HCT116 (cell line): ENCODE data around the gene ACSM6. TPM values are rescaled to one million over a fixed set of nuclear protein-coding genes. Genes with fewer than 3 reads are reported as not detected.

Experiments
- ATAC-seq: fragments of 200-7000 bp; cut with Tn5 transposase; 2 replicates; pipeline ENCODE4 v1.9.1; 2020; ENCODE audit warnings: mild to moderate bottlenecking, moderate library complexity
- BruUV-seq: library from RNA; stranded (reverse); fragments of 400-500 nt; replicated peaks from 2 replicates; lab custom pipeline; 2021; lab: Mats Ljungman, UMichigan
- CTCF ChIA-PET: fragments of 300-600 bp; sonication (Branson Sonifier 250); formaldehyde crosslinking; loops from one replicate; lab custom pipeline; 2021; ENCODE audit warnings: antibody characterized with exemption; lab: Charles Lee
- POLR2A ChIA-PET: fragments of 300-600, 350-600 bp; sonication (Branson Sonifier 250); formaldehyde crosslinking; loops from one replicate; lab custom pipeline; 2021; ENCODE audit warnings: antibody characterized with exemption; lab: Charles Lee
- RAD21 ChIA-PET, 2 experiments: fragments of 300-600 bp; sonication (Branson Sonifier 250); formaldehyde crosslinking; loops; one replicate each; lab custom pipeline; 2023; ENCODE audit warnings: low total read pairs in 2 of 2; ENCODE audit not compliant: uncharacterized antibody in 2 of 2, unreplicated experiment in 2 of 2, low non-redundant PET in 1 of 2; lab: Charles Lee
- DNase-seq: peaks from one replicate; pipeline ENCODE4 v3.0.0-alpha.2; 2010; ENCODE audit warnings: low read depth, low spot score
- H2AFZ ChIP-seq: fragments of 200-600 bp; shearing (Covaris generic), sonication (generic); 2 replicates; pipeline ENCODE4 v1.6.1; 2017; ENCODE audit warnings: low read depth, mixed run types, mixed read lengths, antibody characterized with exemption, low read length; ENCODE audit not compliant: poor library complexity, severe bottlenecking
- H3K27ac ChIP-seq: 2 replicates; pipeline ENCODE4 v1.5.1; 2012; ENCODE audit warnings: low read depth, low read length
- H3K27me3 ChIP-seq: fragments of 200-600 bp; sonication (generic); 2 replicates; pipeline ENCODE4 v1.6.1; 2016; ENCODE audit warnings: mixed run types, low read length, mixed read lengths; ENCODE audit not compliant: insufficient read depth
- H3K36me3 ChIP-seq, 2 experiments: fragments of 200-500 bp in 1 of 2; fragments of 200-600 bp in 1 of 2; sonication (Bioruptor generic) in 1 of 2; sonication (generic) in 1 of 2; 2 replicates each; pipeline versions ENCODE4 v1.5.1 to v1.6.1; 2014 to 2016; ENCODE audit warnings: low read length in 2 of 2, inconsistent platforms in 1 of 2, mixed read lengths in 1 of 2, mixed run types in 1 of 2; ENCODE audit not compliant: insufficient read depth in 2 of 2, control insufficient read depth in 1 of 2
- H3K4me1 ChIP-seq, 2 experiments: fragments of 200-600 bp in 1 of 2; sonication (generic) in 1 of 2; 2 replicates each; pipeline versions ENCODE4 v1.5.1 to v1.6.1; 2012 to 2017; ENCODE audit warnings: low read length in 2 of 2, inconsistent platforms in 1 of 2, mild to moderate bottlenecking in 1 of 2, mixed read lengths in 1 of 2, mixed run types in 1 of 2, moderate library complexity in 1 of 2; ENCODE audit not compliant: insufficient read depth in 2 of 2, control insufficient read depth in 1 of 2
- H3K4me2 ChIP-seq: fragments of 200-600 bp; sonication (generic); 2 replicates; pipeline ENCODE4 v1.6.1; 2017; ENCODE audit warnings: mixed run types, low read length, mixed read lengths
- H3K4me3 ChIP-seq, 2 experiments: fragments of 200-600 bp in 1 of 2; sonication (generic) in 1 of 2; replicated peaks in 1 of 2; 2 replicates each; pipeline ENCODE4 v1.5.1; 2011 to 2016; ENCODE audit warnings: low read length in 2 of 2, control low read depth in 1 of 2, low read depth in 1 of 2, mild to moderate bottlenecking in 1 of 2, mixed read lengths in 1 of 2, mixed run types in 1 of 2
- H3K79me2 ChIP-seq: fragments of 200-600 bp; sonication (generic); 2 replicates; pipeline ENCODE4 v1.6.1; 2017; ENCODE audit warnings: mild to moderate bottlenecking, mixed run types, low read length, moderate library complexity, mixed read lengths; ENCODE audit not compliant: insufficient read depth
- H3K9ac ChIP-seq: fragments of 200-600 bp; sonication (generic); 2 replicates; pipeline ENCODE4 v1.6.1; 2016; ENCODE audit warnings: low read length, mixed read lengths
- H3K9me2 ChIP-seq: fragments of 200-600 bp; sonication (generic), shearing (Covaris generic); 2 replicates; pipeline ENCODE4 v1.6.1; 2017; ENCODE audit warnings: mixed run types, mild to moderate bottlenecking, moderate library complexity; ENCODE audit not compliant: insufficient read depth
- H3K9me3 ChIP-seq, 2 experiments: fragments of 200-500 bp in 1 of 2; fragments of 200-600 bp in 1 of 2; sonication (Bioruptor generic) in 1 of 2; sonication (generic) in 1 of 2; 2 replicates each; pipeline ENCODE4 v1.6.1; 2014 to 2017; ENCODE audit warnings: low read length in 2 of 2, mixed read lengths in 2 of 2, inconsistent platforms in 1 of 2, low read depth in 1 of 2, mild to moderate bottlenecking in 1 of 2, mixed run types in 1 of 2, moderate library complexity in 1 of 2; ENCODE audit not compliant: control insufficient read depth in 1 of 2, insufficient read depth in 1 of 2
- H4K20me1 ChIP-seq: fragments of 200-600 bp; sonication (generic), shearing (Covaris generic); 2 replicates; pipeline ENCODE4 v1.6.1; 2017; ENCODE audit warnings: mixed run types, mild to moderate bottlenecking, moderate library complexity; ENCODE audit not compliant: insufficient read depth
- CBX3 ChIP-seq: IDR thresholded peaks from 2 replicates; pipeline ENCODE4 v1.6.1; 2012; ENCODE audit warnings: low read depth
- CEBPB ChIP-seq: IDR thresholded peaks from 2 replicates; pipeline ENCODE4 v1.6.1; 2012; ENCODE audit warnings: low read depth
- EGR1 ChIP-seq: IDR thresholded peaks from 2 replicates; pipeline ENCODE4 v1.6.1; 2012; ENCODE audit warnings: low read depth
- EZH2 ChIP-seq: fragments of 200-600 bp; sonication (generic); IDR thresholded peaks from 2 replicates; pipeline ENCODE4 v1.6.1; 2017; ENCODE audit warnings: antibody characterized with exemption, mixed run types
- EZH2phosphoT487 ChIP-seq: fragments of 200-600 bp; IDR thresholded peaks from 2 replicates; pipeline ENCODE4 v1.6.1; 2018; ENCODE audit warnings: antibody characterized with exemption, borderline replicate concordance
- FOSL1 ChIP-seq: IDR thresholded peaks from 2 replicates; pipeline ENCODE4 v1.6.1; 2012; ENCODE audit warnings: low read depth
- JUND ChIP-seq: IDR thresholded peaks from 2 replicates; pipeline ENCODE4 v1.6.1; 2012
- POLR2A ChIP-seq: IDR thresholded peaks from 2 replicates; pipeline ENCODE4 v1.7.0; 2011; ENCODE audit warnings: borderline replicate concordance; ENCODE audit not compliant: insufficient read depth, insufficient read length; ENCODE audit errors: extremely low read depth
- POLR2AphosphoS5 ChIP-seq: IDR thresholded peaks from 2 replicates; pipeline ENCODE4 v1.6.1; 2011; ENCODE audit warnings: mild to moderate bottlenecking, low read depth, low read length, moderate library complexity
- RAD21 ChIP-seq: IDR thresholded peaks from 2 replicates; pipeline ENCODE4 v1.6.1; 2012; ENCODE audit warnings: low read depth, mild to moderate bottlenecking
- SIN3A ChIP-seq: IDR thresholded peaks from 2 replicates; pipeline ENCODE4 v1.6.1; 2012; ENCODE audit warnings: low read depth
- TCF7L2 ChIP-seq: IDR thresholded peaks from 2 replicates; pipeline ENCODE4 v1.7.0; 2011; ENCODE audit warnings: borderline replicate concordance, inconsistent platforms; ENCODE audit not compliant: insufficient read depth, insufficient read length; ENCODE audit errors: extremely low read depth
- YY1 ChIP-seq: IDR thresholded peaks from 2 replicates; pipeline ENCODE4 v1.6.1; 2011; ENCODE audit warnings: low read length, low read depth, moderate library complexity, mild to moderate bottlenecking; ENCODE audit not compliant: insufficient replicate concordance; ENCODE audit errors: extremely low read depth
- ZNF274 ChIP-seq: fragments of 200-500 bp; sonication (Bioruptor generic); IDR thresholded peaks from 2 replicates; pipeline ENCODE4 v1.6.1; 2014; ENCODE audit warnings: mild to moderate bottlenecking, low read depth, low read length, inconsistent platforms
- intact Hi-C: fragments of 100-400 bp; cut with micrococcal nuclease; formaldehyde crosslinking; loops from 2 replicates; pipeline ENCODE4 v1.10.0; 2022
- total RNA-seq: library from RNA; stranded (reverse); gene quantifications from one replicate; pipeline ENCODE4 v1.2.1, GENCODE V29; 2021; ENCODE audit not compliant: unreplicated experiment
- TF ChIP-seq, protein P1 (sequence below): IDR thresholded peaks from 2 replicates; pipeline ENCODE4 v1.6.1; 2011; ENCODE audit warnings: mild to moderate bottlenecking, low read length, moderate library complexity; ENCODE audit not compliant: insufficient replicate concordance; ENCODE audit errors: extremely low read depth
- TF ChIP-seq, protein P2 (sequence below): IDR thresholded peaks from 2 replicates; pipeline ENCODE4 v1.6.1; 2012; ENCODE audit warnings: low read depth

ACSM6 gene
- total RNA-seq, 1 experiment from 2014 or later = not detected

DNA sequence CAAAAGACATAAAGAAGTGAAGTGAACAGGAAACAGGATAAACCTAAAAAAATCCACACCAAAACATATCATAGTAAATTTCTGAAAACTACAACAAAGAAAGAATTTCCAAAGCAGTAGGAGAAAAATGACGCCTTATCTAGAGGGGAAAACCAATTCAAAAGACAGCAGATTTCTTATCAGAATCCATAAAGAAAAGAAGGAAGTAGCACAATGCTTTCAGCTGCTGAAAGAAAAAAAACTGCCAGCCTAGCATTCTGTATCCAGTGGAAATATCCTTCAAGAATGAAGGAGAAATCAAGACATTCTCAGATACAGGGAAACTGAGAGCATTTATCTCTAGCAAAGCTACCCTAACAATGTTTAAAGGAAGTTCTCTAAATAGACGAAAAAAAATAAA, 59.0 kb downstream of the ACSM6 start:
- RAD21 ChIA-PET = no interaction called here
- TF ChIP-seq SIN3A (no peak), EZH2 (no peak), TCF7L2 (no peak), POLR2AphosphoS5 (no peak), EGR1 (no peak), POLR2A (no peak), RAD21 (no peak)
- TF ChIP-seq, protein P1, sequence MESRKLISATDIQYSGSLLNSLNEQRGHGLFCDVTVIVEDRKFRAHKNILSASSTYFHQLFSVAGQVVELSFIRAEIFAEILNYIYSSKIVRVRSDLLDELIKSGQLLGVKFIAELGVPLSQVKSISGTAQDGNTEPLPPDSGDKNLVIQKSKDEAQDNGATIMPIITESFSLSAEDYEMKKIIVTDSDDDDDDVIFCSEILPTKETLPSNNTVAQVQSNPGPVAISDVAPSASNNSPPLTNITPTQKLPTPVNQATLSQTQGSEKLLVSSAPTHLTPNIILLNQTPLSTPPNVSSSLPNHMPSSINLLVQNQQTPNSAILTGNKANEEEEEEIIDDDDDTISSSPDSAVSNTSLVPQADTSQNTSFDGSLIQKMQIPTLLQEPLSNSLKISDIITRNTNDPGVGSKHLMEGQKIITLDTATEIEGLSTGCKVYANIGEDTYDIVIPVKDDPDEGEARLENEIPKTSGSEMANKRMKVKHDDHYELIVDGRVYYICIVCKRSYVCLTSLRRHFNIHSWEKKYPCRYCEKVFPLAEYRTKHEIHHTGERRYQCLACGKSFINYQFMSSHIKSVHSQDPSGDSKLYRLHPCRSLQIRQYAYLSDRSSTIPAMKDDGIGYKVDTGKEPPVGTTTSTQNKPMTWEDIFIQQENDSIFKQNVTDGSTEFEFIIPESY = no peak
- Histone ChIP-seq H3K36me3 (no peaks in the 10 kb centered on the region), H3K9me3 (no peaks in the 10 kb centered on the region), H3K27ac (no peak overlapping the region), H3K4me3 (no peak overlapping the region), H3K4me2 (no peak overlapping the region), H2AFZ (no peak overlapping the region), H4K20me1 (no peaks in the 10 kb centered on the region), H3K4me1 (0 out of 4 replicates have a peak, but pooled peaks cover 0 to under 1% of the 10 kb centered on the region in 2 experiments), H3K9me2 (no peaks in the 10 kb centered on the region), H3K27me3 (no peaks in the 10 kb centered on the region), H3K79me2 (0 out of 2 replicates have a peak, but pooled peaks cover 19% of the 10 kb centered on the region), H3K9ac (no peak overlapping the region)
- ATAC-seq = no peak
- POLR2A ChIA-PET = no interaction called here
- no TSS peak for BruUV-seq
- DNase-seq = no peak
- intact Hi-C loops = no loop called here
- CTCF ChIA-PET = interaction anchor here (0.8 kb wide), 1 partner anchor 10 kb away, joined by 3 read pairs; no protein-coding TSS in a partner anchor

DNA sequence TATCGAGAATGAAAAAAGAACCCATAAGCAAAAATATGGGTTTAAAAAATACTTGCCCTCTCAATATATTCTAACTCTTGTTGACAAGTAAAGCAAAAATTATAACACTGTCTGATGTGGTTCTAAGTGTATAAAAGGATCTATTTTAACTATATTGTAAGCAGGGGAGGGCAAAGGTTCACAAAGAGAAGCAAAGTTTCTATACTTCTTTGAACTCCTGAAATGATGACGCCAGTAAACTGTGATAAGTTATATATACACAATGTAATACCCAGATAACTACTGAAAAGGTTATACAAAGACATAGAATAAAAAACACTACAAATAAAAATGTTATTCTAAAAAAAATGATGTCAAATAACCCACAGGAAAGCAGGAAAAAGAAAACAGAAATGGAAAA, 59.6 kb downstream of the ACSM6 start:
- intact Hi-C loops = no loop called here
- Histone ChIP-seq H3K79me2 (0 out of 2 replicates have a peak, but pooled peaks cover 19% of the 10 kb centered on the region), H3K9me3 (no peaks in the 10 kb centered on the region), H3K4me1 (no peaks in the 10 kb centered on the region), H3K27ac (no peak overlapping the region), H4K20me1 (no peaks in the 10 kb centered on the region), H3K36me3 (0 out of 4 replicates have a peak, but pooled peaks cover 0 to under 1% of the 10 kb centered on the region in 2 experiments), H3K27me3 (no peaks in the 10 kb centered on the region), H2AFZ (no peak overlapping the region), H3K4me2 (no peak overlapping the region), H3K9me2 (no peaks in the 10 kb centered on the region), H3K9ac (no peak overlapping the region), H3K4me3 (no peak overlapping the region)
- ATAC-seq (no peak), DNase-seq (no peak)
- RAD21 ChIA-PET = no interaction called here
- BruUV-seq = no TSS peak
- CTCF ChIA-PET = no interaction called here
- POLR2A ChIA-PET = no interaction called here
- TF ChIP-seq JUND = no peak
- TF ChIP-seq, protein P2, sequence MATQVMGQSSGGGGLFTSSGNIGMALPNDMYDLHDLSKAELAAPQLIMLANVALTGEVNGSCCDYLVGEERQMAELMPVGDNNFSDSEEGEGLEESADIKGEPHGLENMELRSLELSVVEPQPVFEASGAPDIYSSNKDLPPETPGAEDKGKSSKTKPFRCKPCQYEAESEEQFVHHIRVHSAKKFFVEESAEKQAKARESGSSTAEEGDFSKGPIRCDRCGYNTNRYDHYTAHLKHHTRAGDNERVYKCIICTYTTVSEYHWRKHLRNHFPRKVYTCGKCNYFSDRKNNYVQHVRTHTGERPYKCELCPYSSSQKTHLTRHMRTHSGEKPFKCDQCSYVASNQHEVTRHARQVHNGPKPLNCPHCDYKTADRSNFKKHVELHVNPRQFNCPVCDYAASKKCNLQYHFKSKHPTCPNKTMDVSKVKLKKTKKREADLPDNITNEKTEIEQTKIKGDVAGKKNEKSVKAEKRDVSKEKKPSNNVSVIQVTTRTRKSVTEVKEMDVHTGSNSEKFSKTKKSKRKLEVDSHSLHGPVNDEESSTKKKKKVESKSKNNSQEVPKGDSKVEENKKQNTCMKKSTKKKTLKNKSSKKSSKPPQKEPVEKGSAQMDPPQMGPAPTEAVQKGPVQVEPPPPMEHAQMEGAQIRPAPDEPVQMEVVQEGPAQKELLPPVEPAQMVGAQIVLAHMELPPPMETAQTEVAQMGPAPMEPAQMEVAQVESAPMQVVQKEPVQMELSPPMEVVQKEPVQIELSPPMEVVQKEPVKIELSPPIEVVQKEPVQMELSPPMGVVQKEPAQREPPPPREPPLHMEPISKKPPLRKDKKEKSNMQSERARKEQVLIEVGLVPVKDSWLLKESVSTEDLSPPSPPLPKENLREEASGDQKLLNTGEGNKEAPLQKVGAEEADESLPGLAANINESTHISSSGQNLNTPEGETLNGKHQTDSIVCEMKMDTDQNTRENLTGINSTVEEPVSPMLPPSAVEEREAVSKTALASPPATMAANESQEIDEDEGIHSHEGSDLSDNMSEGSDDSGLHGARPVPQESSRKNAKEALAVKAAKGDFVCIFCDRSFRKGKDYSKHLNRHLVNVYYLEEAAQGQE = no peak
- no peak for TF ChIP-seq POLR2A
- no peak for TF ChIP-seq FOSL1
- TF ChIP-seq ZNF274 = no peak
- no peak for TF ChIP-seq CBX3
- TF ChIP-seq YY1 = no peak
- no peak for TF ChIP-seq EGR1
- TF ChIP-seq SIN3A = no peak
- TF ChIP-seq EZH2phosphoT487 = no peak
- TF ChIP-seq CEBPB = no peak
